ENCODE data around the gene GSE1.

DNA sequence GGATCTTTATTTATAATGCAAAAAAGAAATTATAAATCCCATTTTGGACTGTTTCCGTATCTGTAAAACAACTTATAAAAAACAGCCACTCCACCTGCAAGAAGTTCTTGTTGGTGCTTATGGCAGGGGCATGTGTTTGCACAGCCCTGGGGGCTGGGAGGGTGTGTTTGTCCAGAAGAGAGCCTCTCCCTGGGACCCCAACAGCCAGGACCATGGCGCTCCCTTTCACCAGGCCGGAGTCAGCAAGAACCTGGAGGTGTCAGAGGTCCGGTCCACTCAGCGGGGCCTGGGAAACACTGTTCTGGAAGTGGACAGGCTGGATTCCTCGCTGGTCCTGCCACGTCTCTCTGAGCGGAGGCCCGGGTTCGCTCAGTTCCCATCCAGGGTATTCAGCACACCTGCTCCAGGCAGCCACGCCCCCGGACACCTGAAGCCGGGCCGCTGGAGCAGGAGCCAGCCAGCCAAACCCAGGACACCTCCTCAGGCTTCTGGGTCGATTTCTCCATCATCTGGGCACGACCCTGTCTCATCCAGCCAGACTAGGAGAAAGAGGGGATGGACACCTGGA is 94.5 kb downstream of the GSE1 start:
- TF ChIP-seq, protein P1, sequence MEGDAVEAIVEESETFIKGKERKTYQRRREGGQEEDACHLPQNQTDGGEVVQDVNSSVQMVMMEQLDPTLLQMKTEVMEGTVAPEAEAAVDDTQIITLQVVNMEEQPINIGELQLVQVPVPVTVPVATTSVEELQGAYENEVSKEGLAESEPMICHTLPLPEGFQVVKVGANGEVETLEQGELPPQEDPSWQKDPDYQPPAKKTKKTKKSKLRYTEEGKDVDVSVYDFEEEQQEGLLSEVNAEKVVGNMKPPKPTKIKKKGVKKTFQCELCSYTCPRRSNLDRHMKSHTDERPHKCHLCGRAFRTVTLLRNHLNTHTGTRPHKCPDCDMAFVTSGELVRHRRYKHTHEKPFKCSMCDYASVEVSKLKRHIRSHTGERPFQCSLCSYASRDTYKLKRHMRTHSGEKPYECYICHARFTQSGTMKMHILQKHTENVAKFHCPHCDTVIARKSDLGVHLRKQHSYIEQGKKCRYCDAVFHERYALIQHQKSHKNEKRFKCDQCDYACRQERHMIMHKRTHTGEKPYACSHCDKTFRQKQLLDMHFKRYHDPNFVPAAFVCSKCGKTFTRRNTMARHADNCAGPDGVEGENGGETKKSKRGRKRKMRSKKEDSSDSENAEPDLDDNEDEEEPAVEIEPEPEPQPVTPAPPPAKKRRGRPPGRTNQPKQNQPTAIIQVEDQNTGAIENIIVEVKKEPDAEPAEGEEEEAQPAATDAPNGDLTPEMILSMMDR (IDR thresholded peaks at IDR 0.05), result no peak
- TF ChIP-seq POLR2A (IDR thresholded peaks at IDR 0.05), result no peak
